GM19238 (cell line): ENCODE data around the gene FILIP1L.

Experiments used
- DNase-seq: peaks from one replicate; pipeline ENCODE4 v3.0.0; 2011; ENCODE audit warnings: low spot score; ENCODE audit not compliant: insufficient read length

The FILIP1L gene

DNA sequence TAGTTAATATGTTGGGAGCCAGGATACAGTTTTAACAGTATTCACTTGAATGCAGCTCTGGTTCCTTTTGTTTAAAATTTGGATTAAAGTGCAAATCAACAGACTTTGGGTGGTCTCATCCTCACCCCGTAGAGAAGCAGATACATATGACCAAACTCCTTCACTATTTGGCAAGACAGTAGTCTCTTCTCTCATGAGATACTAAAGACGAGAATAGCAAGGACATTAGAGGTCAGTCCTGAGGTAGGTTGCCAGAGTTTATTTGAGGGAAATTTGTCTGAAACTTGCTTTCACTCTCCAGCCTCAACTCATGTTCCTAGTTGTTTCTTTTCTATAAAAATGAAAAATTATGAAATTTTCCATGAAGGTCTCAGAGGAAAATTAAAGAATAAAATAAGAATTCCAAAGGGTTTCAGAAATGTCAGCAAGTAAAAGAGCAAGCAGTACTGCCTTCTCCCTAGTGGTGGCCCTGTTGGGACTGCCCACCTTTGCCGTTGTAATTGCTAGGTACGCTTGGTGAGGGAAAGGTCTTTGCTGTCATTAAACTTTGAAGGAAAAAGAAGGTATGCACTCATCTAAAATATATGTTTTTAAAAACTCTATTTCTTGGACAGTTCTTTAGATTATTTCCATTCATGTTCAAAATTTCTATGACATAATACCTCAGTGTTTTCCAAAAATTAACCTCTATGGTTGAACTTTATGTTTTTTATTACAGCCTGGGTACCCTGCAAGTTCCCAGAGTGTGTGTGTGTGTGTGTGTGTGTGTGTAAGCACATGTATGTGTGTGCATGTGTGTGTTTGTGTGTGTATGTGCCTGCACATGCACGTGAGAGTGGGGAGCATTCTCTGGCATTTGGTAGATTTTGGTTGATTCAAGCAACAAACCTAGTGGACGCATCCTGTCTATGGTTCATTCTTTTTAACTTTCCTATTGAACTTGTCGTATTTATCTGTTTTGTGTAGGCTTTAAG, 185.2 kb downstream of the FILIP1L start:
- no peak for DNase-seq

- DNase-seq: no peak
Observed at GRCh38 chr3:99927671-99928457, 186.4 kb downstream of the FILIP1L start.

GRCh38 chr3:99925584-99926230, 188.6 kb downstream of the FILIP1L start:
- DNase-seq: no peak

- no peak for DNase-seq
Observed at GRCh38 chr3:99923873-99924272, 190.4 kb downstream of the FILIP1L start.

- no peak for DNase-seq
Observed at GRCh38 chr3:99921986-99922385, 192.3 kb downstream of the FILIP1L start.

- DNase-seq: no peak
Observed at GRCh38 chr3:99921377-99921695, 193.0 kb downstream of the FILIP1L start.

DNA sequence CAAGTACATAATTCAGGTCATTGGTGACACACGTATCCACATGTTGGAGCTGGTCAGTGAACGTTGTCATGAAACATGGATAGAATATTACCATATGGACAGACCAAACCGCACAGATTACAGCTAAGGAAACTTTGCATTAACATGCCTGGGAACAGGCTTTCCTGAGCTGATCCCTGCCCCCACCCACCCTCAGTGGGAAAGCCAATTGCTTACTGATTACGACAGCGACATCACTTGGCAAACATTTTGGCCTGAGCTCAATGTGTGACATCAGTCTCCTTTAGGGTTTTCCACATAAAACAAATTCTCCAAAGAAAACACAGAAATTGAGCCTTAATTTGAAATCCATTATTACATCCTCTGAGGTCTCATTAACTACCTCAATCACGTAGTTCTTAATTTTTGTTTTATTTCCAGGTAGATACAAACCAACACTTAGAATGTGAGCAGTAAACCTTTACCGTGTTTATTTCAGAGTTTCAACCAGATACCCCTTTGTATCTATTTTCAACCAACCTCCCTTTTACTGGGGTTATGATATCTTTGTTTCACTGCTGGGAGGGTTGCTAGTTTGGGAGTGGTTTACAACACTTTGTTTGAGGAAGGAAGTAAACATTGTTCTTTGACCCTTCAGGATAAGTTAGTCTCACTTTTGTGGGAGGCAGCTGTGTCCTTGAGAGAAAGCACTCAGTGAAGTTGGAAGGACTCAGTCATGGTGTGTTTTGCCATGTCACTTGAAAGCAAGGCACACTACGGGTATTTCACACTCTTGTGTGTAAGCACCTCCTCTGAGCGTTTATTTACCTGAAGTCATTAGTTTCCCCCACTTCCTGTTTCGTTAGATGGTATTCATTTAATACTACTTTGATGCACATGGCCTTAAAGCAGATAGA, 193.6 kb downstream of the FILIP1L start:
- DNase-seq: no peak

DNA sequence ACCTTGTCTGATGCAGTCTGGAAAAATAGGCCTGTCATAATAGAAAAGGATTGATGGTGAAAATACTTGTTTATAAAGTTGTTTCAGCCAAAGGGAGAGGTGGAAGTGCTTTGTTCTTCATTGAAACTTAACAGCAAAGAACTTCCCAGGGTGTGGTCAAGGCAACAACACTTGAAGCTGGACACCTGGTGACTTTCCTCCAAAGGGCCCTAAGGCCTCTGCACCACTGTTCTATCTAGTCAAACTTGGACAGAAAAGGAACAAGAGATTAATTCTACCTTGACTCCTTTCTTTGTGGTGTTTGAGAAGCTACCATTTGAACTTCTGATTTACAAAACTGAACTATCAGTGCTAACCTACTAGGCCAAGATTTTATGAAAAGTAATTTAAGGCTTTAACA, 194.6 kb downstream of the FILIP1L start:
- DNase-seq: no peak

DNA sequence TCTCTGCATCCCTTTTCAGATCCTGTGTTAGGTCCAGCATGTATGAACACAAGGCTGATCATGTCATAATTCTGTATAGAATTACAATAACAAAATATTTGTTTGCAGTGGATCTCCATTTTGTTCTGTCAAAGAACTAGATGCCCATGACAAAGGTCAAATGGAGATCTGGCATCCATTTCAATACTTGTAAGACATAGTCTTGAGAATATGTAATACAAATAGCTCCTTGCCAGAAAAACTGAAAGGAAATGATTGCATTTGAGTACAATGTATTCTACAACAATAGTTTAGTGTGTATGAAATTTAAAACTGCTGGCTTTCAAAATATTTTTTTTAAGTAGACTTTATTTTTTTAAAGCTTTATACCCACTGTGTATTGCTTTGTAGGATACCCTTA, 195.6 kb downstream of the FILIP1L start:
- no peak for DNase-seq

- DNase-seq: no peak
Observed at GRCh38 chr3:99915906-99916432, 198.3 kb downstream of the FILIP1L start.

- DNase-seq: no peak
Observed at GRCh38 chr3:99911433-99911832, 202.9 kb downstream of the FILIP1L start.

DNA sequence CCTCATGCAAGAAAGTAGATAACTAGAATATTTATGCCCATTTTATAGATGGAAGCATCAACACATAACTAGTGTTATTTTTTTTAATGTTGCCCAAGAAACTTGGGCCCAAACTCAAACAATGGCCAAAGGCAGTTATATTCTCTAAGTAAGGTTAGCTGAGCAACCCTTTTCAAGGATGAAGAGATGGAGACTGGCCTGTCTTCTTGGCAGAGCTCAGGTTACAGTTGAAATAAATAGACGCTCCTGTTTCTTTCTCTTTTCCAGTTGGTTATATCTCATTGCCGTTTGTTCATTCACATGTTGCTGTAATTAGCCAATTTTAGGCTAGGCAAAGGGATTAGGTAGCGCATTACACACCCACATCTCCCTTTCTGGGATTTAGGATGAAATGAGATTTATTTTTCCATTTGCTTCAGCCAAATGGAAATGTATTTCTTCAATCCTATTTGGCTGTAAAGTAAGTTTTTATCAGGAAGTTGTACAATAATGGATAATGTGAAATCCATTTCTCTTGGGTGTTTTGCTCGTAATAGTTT, 203.5 kb downstream of the FILIP1L start:
- DNase-seq: no peak

GRCh38 chr3:99909714-99910495, 204.4 kb downstream of the FILIP1L start:
- no peak for DNase-seq

DNA sequence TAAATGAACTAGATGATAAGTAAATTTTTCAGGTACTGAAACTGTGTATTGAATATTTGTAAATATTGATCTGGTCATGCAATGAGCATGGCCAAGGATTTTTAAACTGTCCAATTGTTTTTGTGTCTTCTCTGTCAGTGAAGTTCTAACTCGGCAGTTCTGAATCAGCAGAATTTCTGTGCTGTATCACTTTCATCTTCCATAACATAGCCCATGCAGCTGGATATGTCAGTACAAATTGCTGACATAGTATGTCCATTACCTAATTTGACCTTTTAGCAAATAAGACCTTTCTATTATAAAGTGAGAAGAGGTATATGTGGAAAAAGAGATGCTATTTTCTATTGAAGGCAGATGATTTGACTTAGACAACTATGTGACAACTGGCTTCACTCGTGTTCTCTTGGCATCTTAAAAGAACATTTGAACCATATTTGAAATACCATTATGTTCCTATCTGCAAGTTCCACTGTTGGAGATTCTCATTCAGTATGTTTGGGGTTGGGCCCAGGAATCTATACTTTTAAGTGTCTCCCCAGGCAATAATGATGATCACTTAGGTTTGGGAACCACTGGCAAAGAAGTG, 206.2 kb downstream of the FILIP1L start:
- no peak for DNase-seq

DNA sequence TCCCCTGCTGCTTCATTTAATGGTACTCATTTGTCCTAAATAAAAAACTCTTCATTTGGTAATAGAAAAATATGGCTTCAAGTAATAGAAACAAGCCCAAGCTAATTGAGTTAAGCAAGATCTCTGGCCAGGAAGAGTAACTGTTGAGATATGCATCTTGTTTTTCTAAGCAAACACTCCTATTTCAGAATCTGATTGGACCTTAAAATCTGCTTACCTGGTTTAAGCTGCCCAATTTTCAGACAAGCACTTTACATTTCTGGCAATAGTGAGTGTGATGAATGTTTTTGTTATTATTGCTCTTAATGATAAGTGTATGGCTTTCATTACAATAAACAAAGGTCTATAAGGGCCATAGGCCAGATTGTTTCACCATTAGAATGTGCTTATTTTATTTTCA, 210.4 kb downstream of the FILIP1L start:
- no peak for DNase-seq

DNA sequence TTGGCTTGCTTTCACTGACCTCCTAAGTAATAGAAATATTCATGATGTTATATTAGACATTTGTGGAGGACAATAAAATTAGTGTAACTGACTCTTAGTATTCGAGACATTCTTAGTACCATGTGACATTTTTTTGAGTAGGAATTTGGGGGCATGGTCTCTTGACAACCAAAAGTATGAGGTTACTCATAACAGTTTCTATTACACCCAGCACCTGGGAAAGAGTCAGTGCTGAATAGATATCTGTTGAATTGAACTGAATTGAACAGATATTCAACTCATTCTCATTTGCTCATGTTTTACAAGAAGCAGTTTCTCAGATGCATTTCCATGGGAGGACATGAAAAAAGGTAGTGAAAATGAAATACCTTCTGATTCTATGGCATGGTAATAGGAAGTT, 212.2 kb downstream of the FILIP1L start:
- DNase-seq: no peak

DNA sequence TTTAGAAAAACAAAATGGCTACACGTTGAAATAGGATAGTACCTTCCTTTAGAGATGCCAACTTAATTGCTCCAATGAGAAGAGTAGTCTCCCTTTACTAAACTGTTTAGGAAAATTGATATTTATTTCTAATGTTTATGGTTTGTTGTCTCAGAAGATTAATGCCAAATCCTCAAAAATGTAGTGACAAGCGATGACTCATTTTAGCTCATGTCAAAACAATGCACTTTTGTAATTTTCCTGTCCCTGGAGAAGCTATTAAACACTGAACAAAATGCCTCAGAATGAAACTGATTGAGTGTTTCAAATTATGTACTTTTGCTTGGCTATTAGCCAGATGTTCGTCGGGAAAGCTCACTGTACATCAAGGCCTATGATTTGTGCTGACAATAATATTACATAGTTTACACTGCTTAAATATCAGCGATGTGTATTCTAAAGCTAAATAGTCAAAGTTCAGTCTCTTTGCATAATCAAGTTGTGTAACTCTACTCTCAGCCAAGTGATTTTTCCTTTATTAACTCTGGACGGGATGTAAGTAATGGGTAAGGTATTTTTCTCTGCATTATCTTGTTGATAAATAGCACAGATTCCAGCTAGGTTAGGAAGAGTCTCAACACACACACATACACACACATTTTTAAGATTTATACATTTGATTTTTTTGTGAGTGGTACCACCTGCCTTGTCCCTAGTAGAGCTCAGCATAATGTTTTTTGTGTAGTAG, 212.9 kb downstream of the FILIP1L start:
- no peak for DNase-seq

DNA sequence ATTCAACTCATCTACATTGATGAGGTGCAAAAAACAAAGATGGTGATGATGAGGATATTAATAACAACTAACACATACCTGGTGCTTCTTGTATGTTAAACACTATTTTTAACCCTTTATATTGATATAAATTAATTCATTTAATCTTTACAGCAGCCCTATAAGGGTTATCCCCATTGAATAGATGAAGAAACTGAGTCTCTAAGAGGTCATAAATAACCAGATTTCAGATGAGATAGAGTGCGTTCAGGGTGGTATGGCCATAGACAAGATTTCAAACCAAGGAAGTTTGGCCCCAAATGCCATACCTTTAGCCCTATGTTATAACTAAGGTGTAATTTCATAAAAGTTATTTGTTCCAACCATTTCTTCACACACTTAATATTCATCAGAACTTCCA, 214.1 kb downstream of the FILIP1L start:
- DNase-seq: no peak

DNA sequence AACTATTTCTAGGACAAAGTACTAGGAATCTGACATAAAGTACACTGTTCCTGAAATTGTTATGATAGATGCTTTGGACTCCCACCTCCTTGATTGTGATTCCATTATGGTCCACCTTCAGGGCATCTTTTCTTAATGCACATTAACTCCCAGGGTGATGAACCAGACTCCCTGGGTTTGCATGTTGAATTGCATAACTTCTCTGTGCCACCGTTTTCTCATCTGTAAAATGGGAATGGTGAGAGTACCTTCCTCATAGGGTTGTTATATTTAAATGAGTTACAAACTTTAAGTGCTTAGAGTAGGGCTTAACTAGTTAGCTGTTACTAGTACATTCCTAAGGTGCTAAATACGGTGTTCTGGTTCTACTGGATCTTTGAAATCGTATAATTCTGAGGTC, 214.7 kb downstream of the FILIP1L start:
- DNase-seq: no peak
